ENCODE measurements around the gene PBX1. TPM values are rescaled to one million over a fixed set of nuclear protein-coding genes. Genes with fewer than 3 reads are reported as not detected.

The PBX1 gene
- total and polyA plus RNA-seq, 10 of the 15 experiments (the other 5 are each of a cell fraction or from before 2014, with no cell fraction given) = 0.05 to 0.28 (median 0.11) TPM; not detected in 5

- no peak for TF ChIP-seq BCLAF1 (IDR thresholded peaks at IDR 0.05)
- TF ChIP-seq E2F8 (IDR thresholded peaks at IDR 0.05; ENCODE audit: low read depth, partially characterized antibody) = no peak
- no peak for TF ChIP-seq MXI1 (IDR thresholded peaks at IDR 0.05; ENCODE audit: low read depth, low read length)
- TF ChIP-seq STAT3 (IDR thresholded peaks at IDR 0.05; ENCODE audit: low read depth, low read length) = no peak
- no peak for TF ChIP-seq CREM (IDR thresholded peaks at IDR 0.05; ENCODE audit: low read depth)
- TF ChIP-seq SREBF2 (IDR thresholded peaks at IDR 0.05; ENCODE audit: low read length) = no peak
- no peak for TF ChIP-seq RB1 (IDR thresholded peaks at IDR 0.05; ENCODE audit: borderline replicate concordance)
- no peak for TF ChIP-seq EED (IDR thresholded peaks at IDR 0.05; ENCODE audit: low read depth)
- TF ChIP-seq RAD21 (IDR thresholded peaks at IDR 0.05; ENCODE audit: insufficient read depth, low read depth, low read length) = no peak
- no peak for TF ChIP-seq ATF2 (IDR thresholded peaks at IDR 0.05; ENCODE audit: low read length)
- TF ChIP-seq IRF5 (IDR thresholded peaks at IDR 0.05; ENCODE audit: borderline replicate concordance) = no peak
- TF ChIP-seq MTA2 (IDR thresholded peaks at IDR 0.05; ENCODE audit: low read depth) = no peak
- TF ChIP-seq SIX5 (IDR thresholded peaks at IDR 0.05; ENCODE audit: low read depth, low read length, severe bottlenecking) = no peak
These were observed 103.5 kb downstream of the PBX1 start (continued) for GRCh38 chr1:164662462-164662861.
